NCI-H1694 treated with DMSO at 0.1 percent for 48 hours (cell line): ENCODE data around the gene RASGRP2.

ENCODE experiments used
- DNase-seq: peaks from one replicate; lab custom pipeline; 2025; lab: John Stamatoyannopoulos, UW

Gene RASGRP2

GRCh38 chr11:64739871-64740270 is 4.1 kb downstream of the RASGRP2 start:
- DNase-seq = no peak

DNA sequence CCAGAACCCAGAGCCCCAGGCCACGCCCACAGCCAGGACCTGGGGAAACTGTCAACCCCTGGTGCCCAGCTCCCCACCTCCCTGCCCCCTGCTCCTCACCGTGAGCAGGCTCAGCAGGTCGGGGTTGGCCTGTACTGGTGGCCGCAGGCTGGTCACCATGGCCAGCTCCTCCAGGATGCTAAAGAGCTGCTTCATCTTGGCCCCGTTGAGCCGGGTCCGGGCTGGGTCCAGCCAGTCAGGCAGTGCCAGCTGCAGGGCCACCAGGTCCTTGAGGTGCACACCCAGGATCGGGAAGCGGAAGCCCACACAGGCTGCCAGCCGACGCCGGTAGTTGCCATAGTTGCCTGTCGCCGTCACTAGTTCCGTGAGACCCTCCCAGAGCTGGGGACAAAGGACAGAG is 7.3 kb downstream of the RASGRP2 start:
- no peak for DNase-seq

- no peak for DNase-seq
Measured at GRCh38 chr11:64735725-64736259, 8.2 kb downstream of the RASGRP2 start.

DNA sequence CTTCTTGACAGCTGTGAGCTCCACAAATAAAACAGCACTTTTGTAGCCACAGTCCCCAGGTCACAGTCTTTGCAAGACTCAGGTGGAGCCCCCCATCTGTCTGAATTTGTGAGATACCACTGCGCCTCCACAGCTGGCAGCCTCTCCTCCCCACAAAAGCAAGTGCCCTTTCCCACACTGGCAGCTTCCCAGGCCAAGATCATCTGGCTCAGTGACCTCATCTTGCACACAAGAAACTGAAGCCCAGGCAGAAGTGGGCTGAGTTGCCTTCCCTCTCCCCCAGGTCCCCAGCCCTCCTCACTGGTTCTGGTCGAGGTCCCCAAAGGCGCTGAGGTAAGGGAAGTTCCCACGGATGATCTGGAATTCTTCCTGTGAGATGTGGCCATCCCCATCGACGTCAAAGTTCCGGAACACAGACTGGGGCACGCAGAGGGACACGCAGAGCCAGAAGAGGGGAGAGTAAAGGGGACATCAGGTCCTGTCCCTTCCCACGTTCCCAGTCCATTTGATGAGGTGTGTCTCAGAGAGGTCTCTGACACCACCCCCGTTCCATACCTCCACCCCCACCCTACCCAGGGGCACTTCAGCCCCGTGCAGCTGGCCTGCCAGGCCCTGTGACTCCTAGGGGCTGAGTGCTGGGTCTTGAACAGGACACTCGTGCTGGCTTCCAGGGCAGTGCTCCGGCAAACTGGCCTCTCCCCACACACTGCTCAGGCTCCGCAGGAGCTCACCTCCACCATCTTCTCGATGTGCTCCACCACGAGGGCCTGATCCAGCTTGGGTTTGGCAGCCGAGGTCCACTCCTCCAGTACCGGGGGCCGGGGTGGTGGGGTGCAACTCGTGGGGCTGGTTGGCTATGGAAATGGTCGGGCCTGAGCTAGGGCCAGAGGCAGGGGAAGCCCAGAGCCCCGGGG is 8.9 kb downstream of the RASGRP2 start:
- no peak for DNase-seq

DNA sequence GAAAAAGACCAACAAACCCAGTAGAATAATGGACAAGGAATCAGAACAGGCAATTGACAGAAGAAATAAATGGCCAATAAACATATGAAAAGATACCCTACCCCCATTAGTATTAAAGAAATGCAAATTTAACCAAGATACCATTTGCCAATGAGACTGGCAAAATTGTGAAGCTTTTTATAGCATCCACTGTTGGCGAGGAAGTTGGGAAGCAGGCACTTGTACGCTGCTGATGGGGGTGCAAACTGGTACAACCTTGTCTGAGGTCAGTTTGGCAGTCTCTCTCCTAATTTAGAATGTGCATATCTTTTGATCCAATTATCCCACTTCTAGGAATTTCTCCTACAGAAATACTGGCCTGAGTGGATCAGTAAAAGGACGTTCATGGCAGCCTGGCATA is 12.3 kb downstream of the RASGRP2 start:
- DNase-seq = no peak

- DNase-seq = no peak
Measured at GRCh38 chr11:64729851-64730382, 14.0 kb downstream of the RASGRP2 start.

GRCh38 chr11:64728757-64729365 is 15.1 kb downstream of the RASGRP2 start:
- no peak for DNase-seq

DNA sequence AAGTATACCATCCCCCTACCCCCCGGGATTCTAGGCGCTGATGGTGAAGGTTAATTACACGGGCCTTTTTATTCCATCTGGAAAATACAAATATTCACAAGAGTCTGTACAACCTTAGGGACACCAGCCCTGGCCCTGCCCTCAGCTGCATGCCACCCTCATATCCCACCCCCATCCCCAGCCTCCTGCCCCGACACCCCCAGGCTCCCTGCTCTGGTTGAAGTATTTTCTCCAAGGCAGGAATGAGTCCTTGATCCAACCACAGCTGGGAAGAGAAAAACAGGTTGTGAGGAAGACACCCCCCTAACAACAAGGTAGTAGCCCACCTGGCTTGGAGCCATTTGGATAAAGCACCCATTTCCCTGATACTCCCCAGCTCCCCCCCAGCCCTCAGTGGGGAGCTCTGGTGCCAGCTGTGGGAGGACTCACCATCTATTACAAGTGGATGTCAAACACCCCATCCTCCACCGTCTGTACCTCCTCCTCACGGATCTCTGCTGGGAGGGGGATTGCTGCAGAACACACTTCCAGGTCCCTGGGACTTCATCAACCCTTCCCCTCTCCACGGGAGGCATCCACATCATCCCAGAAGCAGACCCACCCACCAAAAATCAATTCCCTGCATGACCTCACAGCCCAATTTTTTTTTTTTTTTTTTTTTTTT is 16.9 kb downstream of the RASGRP2 start:
- DNase-seq = no peak

DNA sequence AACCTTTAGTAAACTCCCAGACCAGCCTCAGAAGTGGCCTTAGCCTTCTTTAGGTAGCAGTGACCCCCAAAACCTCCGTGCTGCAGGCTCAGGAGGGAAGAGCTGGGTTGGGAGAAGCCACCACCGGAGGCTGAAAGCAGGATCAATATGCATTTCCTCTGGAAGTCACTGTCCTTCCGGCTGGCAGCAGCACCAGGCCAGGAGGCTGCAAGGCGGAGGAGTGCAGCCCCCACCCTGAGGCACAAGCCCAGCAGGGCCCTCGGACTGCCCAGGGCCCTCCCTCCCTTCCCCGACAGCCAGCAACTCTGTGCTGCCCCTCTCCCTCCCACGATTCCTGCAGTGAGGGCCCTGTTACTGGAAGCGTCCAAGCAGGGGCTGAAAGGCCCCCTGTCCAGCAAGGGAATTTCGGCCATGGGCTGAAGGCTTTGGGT is 17.7 kb downstream of the RASGRP2 start:
- DNase-seq = no peak

- DNase-seq = no peak
Measured at GRCh38 chr11:64724863-64725532, 18.9 kb downstream of the RASGRP2 start.

GRCh38 chr11:64723907-64724862 is 19.8 kb downstream of the RASGRP2 start:
- no peak for DNase-seq

- peak; percentile 43 for DNase-seq
Measured at GRCh38 chr11:64723117-64723906, 20.6 kb downstream of the RASGRP2 start, which contains the start of gene NRXN2. Gene NRXN2, minus strand, starts transcription at chr11:64723197. Its CDS starts 9,498 bp downstream, at chr11:64713699.

- no peak for DNase-seq
Measured at GRCh38 chr11:64722141-64723065, 21.5 kb downstream of the RASGRP2 start.

DNA sequence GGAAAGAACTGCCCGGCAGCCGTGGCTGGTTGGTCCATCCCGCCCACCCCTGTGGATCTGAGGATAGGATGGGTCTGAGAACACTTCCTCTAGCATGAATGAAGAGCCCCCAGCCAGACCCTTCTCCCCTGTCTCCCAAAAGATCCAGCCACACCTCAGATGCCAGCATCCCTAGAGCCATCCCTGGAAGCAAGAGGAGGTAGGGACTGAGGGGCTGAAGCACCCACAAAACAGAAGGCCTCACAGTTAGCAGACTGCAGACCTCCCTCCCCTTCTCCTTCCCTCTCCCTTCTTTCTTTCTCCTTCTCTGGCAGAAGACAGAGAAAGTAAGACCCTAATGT is 22.6 kb downstream of the RASGRP2 start:
- DNase-seq = no peak

DNA sequence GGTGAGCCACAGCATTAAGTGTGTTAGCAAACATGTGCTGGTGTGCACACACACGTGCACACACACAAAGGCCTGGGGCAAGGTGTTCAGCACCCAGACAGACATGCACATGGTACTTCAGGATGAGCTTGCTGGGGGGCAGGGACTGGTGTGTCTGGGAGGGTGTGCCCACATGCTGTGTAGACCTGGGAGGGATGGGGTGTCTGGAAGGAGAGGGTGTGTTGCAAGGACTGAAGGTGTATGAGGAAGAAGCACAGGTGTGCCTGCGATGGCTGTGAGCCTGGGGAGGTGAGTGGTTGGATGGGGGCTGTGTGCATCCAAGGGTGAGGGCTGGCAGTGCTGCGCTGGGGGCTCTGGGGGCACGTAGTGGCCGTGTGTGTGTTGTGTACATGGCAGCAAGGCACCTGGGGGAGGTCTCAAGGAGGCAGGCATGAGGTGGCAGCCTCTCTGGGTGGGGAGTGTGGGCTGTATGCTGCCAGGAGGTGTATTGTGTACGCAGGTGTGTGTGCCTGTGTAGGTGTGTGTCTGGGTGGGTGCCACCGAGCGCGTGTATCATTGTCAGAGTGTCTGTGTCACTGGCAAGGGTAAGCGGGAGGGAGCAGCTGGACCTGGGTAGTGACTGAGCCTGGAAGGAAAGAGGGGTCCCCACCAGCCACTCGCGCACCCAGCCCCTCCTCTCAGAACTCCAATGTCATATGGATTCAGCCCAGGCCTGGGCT is 23.1 kb downstream of the RASGRP2 start:
- DNase-seq = no peak

- no peak for DNase-seq
Measured at GRCh38 chr11:64720167-64720566, 23.8 kb downstream of the RASGRP2 start.

DNA sequence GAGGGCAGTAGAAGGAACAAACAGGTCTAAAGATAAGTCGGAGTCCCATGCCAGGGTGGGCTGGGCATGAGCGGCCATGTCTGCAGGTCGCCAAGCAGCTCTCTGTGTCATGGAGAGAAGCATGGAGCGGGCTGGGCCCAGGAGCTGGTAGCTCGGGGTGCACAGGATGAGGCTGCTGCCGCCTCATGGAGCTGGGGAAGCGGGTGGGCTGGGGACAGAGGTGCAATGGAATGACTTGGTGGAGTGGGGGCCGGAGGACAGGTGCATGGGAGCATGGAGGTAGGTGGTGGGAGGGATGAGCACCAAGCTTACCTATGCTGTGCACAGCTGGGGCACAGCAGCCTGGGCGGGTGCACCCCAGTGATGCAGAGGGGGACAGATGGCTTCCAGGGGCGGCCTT is 24.5 kb downstream of the RASGRP2 start:
- no peak for DNase-seq

GRCh38 chr11:64718780-64719124 is 25.2 kb downstream of the RASGRP2 start:
- DNase-seq = no peak
